SH-SY5Y (cell line): ENCODE results near the gene ST8SIA2.

ENCODE experiments used
- GATA2 ChIP-seq: IDR thresholded peaks from 2 replicates; pipeline ENCODE4 v1.6.1; 2011; ENCODE audit warnings: mild to moderate bottlenecking, low read depth, low read length
- GATA3 ChIP-seq: IDR thresholded peaks from 2 replicates; pipeline ENCODE4 v1.6.1; 2011; ENCODE audit warnings: low read depth, mild to moderate bottlenecking, low read length, moderate library complexity

ST8SIA2 gene, protein sequence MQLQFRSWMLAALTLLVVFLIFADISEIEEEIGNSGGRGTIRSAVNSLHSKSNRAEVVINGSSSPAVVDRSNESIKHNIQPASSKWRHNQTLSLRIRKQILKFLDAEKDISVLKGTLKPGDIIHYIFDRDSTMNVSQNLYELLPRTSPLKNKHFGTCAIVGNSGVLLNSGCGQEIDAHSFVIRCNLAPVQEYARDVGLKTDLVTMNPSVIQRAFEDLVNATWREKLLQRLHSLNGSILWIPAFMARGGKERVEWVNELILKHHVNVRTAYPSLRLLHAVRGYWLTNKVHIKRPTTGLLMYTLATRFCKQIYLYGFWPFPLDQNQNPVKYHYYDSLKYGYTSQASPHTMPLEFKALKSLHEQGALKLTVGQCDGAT

DNA sequence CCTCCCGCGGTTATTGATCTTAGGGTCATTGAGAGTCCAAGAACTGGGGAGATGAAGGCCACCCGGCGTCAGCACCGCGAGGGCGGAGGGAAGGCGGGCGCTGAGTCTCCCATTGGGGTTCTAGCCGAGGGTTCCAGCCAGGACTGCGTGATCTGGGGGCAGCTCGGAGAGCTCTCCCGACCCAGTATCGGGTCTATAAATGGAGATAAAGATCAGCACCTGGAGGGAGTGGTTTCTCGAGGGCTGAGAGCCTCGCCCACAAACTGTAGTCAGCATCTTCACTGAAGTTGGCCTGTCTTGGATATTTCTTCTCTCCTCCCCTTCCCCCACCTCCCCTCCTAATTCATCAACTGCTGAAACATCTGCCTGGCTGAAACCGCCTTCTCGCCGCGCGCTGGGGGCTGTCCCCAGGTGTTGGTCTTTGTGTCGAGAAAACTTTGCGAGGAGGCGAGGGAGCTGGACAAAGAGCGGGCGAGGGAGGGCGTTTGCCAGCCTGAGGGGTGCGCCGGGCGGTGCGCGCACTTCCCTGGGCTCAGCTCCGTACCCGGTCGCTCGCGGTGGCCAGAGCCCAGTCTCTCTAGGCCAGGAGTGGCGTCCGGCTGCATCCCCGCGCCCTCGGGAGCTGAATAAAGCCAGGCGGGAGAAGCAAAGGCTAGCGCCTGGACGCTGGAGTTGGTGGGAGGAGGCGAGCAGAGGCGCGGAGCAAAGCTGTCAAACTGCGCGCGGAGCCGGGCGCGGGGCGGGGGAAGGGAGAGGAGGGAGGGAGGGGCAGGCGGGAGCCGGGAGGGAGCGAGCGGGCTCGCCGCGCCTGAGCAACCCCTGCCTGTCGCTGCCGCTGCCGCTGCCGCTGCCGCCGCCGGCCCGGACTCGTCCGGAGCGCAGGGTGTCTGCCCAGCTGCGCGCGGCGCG lies at the start of gene ST8SIA2:
TSS of gene ST8SIA2 (plus strand) at position 811 of the 909 bp plus-strand sequence. CDS start 184 bp downstream, outside the sequence.
- TF ChIP-seq GATA2 (peak; percentile 69), GATA3 (no peak)

- TF ChIP-seq GATA3 (no peak), GATA2 (no peak)
Measured at GRCh38 chr15:92343924-92344643, 49.6 kb upstream of the ST8SIA2 start.

GRCh38 chr15:92346063-92346462 lies 47.6 kb upstream of the ST8SIA2 start:
- TF ChIP-seq GATA2 (no peak), GATA3 (no peak)

DNA sequence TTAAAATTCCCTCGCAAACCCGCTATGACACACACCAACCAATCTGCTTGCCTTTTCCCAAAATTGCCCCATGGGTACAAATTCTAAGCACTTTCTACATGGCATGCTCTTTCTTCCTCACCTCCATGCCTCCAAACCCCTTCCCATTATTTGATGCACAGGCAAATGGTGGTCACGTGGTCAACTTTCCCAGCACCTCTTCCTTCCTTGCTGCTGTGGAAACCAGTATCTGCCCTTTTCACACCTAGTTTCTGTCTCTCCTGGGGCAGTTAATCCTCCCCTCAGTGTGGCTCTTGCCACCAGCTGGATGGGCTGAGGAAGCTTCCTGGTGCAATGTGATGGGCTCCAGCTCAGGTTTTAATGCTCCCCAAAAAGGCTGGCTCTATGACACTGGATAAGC lies 38.4 kb upstream of the ST8SIA2 start:
- no peak for TF ChIP-seq GATA2
- TF ChIP-seq GATA3: no peak

DNA sequence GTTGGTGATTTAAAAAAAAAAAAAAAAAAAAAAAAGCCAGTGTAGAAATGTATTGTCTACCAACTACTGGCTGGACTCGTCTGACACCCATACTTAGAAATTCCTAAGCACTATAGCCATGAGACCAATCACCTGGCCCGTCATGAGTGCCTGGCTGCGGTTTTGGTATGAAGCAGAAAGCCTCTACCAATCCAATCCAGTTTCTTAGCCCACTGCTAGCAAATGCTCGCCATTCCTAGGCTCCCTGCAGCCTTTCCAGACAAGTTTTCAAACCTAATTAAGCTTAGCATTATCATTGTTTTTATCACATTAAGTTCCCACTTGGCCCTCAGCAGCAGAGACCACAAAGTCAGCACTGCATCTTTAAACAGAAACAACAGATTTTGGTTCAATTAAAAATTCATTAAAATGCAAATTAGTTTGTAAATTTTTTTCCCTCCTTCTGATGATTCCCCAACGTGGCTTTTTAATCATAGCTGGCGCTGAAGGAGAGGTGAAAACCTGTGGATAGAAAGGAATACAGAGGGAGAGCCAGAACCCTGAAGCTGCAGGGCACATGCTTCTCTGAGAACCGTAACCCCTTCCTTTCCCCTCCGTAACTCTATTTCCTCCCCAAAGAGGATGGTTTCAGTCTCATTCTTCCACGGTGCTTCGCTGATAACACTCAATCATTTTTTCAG lies 32.2 kb upstream of the ST8SIA2 start:
- no peak for TF ChIP-seq GATA2
- no peak for TF ChIP-seq GATA3

DNA sequence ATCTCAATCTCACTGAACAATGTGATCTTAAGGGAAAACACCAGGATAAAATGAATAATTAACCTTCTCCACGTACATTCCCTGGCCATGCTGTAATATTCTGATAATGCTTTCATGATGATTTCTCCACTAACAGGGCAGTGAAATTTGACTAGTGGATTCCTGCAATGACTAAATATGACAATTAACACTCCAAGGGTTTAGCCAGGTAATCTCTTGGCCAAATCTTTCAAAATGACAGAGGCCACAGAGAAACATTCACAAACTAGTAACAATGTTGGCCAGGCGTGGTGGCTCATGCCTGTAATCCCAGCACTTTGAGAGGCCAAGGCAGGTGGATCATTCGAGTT lies 31.7 kb upstream of the ST8SIA2 start:
- TF ChIP-seq GATA2 (no peak), GATA3 (no peak)

- TF ChIP-seq GATA2: no peak
- TF ChIP-seq GATA3: no peak
Measured at GRCh38 chr15:92365084-92365483, 28.6 kb upstream of the ST8SIA2 start.

DNA sequence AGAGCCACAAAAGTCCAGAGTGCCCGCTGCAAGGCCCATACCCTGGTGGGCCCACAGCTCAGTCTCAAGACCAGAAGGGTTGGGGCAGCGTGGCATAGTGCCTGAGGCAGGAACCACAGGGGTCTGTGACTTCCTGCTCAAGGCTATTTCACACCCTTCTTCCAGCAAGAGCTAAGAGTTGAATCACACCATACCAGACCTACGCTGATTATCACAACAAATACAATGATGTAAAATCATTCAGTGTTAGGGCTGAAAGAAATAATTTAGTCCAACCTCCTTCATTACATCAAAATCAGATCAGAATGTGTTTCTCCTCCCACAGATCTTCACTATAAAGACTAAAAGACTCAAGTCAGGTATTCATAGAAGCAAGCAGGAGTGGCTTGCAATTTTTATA lies 27.8 kb upstream of the ST8SIA2 start:
- TF ChIP-seq GATA3: no peak
- TF ChIP-seq GATA2: no peak

- TF ChIP-seq GATA2 (no peak), GATA3 (no peak)
Measured at GRCh38 chr15:92366381-92366780, 27.3 kb upstream of the ST8SIA2 start.

- TF ChIP-seq GATA3 (no peak), GATA2 (no peak)
Measured at GRCh38 chr15:92375057-92375456, 18.6 kb upstream of the ST8SIA2 start.

GRCh38 chr15:92376109-92376508 lies 17.6 kb upstream of the ST8SIA2 start:
- TF ChIP-seq GATA2 (no peak), GATA3 (no peak)

- TF ChIP-seq GATA2 (no peak), GATA3 (no peak)
Measured at GRCh38 chr15:92377083-92377789, 16.4 kb upstream of the ST8SIA2 start.

DNA sequence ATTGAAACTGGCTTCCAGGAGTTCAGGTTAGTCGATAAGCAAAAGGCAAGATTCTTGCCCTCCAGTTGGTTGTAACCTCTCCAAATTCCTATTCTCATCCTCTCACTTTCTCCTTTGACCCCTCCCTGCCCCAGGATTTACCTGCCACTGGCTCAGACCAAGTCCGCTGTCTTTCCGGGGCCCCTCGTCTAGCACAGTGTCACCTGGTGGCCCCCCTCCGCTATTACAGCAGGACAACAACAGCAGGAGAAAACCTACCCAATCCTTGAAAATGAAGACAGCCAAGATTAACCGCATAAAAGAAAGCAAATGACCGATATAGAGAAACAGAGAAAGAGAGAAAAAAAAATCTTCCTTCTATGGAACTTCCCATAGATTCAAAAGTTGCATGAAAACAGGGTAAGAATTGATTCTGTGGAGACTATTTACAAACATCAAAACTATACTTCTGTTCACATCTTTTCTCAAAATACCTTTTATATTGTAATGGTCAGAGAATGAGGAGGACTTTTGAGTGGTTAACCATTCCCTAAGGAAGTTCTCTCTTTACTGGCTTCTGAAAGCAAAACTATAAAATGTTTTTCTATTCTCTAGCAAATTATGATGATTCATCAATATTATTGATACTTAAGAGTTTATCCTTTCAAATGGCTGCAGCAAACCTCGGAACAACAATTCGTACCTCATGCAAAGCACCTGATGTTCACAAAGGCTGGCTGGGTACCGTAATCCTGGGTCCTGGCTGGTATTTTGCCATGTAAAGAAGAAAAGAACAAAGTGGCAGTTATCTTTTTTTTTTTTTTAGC lies 10.0 kb upstream of the ST8SIA2 start:
- TF ChIP-seq GATA2: no peak
- TF ChIP-seq GATA3: no peak
